GM15510 (cell line): Measurements from ENCODE around the gene NKX1-2.

ENCODE experiments used
- POLR2A ChIP-seq: IDR thresholded peaks from 3 replicates; pipeline ENCODE4 v1.6.1; 2011; ENCODE audit warnings: borderline replicate concordance; ENCODE audit not compliant: insufficient read length; ENCODE audit errors: extremely low read depth

NKX1-2 gene

DNA sequence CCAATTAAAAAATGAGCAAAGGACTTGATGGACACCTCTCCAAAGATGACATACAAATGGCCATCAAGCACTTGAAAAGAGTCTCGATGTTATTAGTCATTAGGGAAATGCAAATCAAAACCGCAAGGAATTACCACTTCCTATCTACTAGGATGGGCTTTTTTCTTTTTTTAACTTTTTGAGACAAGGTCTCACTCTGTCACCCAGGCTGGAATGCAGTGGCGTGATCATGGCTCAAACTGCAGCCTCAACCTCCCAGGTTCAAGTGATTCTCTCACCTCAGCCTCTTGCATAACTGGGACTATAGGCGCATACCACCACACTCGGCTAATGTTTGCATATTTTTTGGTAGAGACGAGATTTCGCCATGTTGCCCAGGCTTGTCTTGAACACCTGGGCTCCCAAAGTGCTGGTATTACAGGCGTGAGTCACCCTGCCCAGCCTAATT, 13.6 kb downstream of the NKX1-2 start:
- no peak for TF ChIP-seq POLR2A

DNA sequence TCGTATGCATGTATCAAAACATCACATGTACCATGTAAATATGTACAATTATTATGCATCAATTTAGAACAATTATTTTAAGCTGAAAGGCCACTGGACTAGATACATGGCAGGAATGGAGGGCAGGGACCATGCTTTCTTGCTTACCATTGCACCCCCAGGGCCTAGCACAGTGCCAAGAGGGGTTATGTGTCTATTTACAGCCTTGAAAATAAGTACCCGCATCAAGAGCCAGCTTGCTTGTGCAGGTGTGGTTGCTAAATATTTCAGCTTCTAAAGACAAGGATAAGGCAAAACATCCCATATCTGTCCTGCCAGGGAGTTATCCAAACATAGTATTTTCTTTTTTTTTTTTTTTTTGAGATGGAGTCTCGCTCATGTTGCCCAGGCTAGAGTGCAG, 16.4 kb downstream of the NKX1-2 start:
- no peak for TF ChIP-seq POLR2A

DNA sequence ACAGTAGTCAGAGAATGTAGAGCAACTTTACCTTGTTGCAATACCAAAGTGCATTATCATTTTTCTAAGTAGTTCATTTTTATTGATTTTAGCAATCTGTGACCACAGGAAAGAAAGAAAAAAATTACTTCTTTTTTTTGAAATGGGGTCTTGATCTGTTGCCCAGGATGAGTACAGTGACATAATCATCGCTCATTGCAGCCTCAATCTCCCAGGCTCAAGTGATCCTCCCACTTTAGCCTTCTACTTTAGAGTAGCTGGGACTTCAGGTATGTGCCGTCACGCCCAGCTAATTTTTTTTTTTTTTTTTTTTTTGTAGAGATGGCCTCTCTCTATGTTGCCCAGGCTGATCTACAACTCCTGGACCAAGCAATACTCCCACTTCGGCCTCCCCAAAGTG, 19.8 kb downstream of the NKX1-2 start:
- TF ChIP-seq POLR2A, result no peak

DNA sequence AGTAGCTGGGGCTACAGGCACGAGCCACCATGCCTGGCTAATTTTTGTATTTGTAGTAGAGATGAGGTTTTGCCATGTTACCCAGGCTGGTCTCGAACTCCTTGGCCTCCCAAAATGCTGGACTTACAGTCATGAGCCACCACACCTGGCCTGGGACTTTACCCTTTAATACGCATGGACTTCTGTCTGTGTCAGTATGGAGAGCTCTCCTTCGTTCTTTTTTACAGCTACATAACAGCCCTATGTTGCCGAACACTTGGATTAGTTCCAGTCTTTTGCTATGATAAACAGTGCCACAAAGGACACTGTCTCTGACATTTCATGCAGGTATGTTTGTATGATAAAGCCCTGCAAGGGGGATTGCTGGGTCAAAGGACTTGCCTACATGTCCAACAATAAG, 20.3 kb downstream of the NKX1-2 start:
- no peak for TF ChIP-seq POLR2A

DNA sequence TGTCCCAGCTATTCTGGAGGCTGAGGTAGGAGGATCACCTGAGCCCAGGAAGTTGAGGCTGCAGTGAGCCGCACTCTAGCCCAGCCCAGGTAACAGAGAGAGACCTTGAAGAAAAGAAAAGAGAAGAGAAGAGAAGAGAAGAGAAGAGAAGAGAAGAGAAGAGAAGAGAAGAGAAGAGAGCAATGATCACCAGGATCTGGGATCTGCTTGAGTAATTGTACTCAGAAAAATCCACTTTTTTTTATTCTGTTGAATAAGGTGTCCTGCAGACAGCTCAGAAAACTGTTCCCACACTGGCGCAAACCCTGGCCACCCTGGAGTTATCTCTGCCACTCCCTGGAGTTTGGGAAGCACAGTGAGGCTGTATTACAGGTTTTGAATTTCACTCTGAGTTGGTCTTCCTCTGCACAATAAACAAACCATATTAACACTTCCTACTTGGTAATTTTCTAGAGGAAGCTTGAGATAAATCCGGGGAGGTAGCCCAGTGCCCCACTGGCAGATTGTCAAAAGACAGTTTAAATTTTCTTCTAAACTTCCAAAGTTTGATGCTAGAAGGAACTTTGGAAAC, 21.5 kb downstream of the NKX1-2 start:
- no peak for TF ChIP-seq POLR2A

DNA sequence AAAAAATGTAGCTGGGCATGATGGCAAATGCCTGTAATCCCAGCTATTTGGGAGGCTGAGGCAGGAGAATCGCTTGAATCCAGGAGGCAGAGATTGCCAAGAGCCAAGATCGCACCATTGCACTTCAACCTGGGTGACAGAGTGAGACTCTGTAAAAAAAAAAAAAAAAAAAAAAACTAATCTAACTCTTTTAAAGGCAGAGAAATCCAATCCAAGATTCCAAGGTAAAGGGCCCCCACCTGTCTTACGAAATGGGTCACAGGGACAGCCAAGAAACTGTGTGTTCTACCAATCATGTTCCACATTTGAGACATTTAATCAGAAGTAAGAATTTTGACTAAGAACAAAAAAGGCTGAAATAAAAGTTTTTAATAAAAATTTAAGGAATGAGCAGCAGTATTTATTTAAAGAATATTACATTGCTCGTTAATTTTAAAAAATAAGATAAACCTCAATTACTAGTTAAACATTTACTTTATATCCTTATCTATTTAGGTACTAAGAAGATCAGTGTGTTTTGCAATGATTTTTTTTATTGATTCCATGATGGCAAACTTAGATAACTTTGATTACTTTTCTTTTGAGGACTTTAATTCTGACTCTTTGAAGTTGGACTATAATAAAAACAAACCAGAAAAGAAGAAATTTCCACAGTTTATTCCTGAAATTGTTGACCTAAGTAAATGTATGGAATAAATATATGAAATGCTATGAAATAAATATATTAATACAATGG, 24.4 kb downstream of the NKX1-2 start:
- TF ChIP-seq POLR2A, result no peak

DNA sequence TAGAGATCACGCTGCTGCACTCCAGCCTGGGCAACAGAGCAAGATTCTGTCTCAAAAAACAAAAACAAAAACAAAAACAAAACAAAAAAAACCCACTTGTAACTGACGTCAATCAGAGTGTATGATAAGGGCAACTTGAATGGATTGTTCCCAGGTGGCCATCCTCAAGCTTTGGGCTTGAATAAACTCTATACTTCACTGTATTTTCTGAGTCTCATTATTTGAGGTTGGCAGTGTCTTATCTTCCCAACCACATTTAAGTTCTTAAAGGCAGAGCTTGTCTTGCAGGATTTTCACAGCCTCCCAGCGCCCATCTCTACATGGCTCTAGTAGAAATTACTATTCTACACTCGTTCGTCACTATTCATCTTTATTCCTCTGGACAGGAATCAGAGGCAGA, 26.0 kb downstream of the NKX1-2 start:
- no peak for TF ChIP-seq POLR2A

DNA sequence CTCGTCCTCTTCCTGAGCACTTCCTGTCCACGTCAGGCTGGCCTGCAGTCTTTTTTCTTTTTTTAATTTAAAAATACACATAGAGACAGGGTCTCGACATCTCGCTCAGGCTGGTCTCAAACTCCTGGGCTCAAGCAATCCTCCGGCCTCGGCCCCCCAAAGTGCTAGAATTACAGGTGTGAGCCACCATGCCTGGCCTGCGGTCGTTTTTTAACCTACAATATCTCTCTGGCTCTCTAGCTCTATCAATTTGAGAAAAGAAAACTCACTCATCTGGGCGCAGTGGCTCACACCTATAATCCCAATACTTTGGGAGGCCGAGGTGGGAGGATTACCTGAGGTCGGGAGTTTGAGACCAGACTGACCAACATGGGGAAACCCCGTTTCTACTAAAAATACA, 27.1 kb downstream of the NKX1-2 start:
- no peak for TF ChIP-seq POLR2A

DNA sequence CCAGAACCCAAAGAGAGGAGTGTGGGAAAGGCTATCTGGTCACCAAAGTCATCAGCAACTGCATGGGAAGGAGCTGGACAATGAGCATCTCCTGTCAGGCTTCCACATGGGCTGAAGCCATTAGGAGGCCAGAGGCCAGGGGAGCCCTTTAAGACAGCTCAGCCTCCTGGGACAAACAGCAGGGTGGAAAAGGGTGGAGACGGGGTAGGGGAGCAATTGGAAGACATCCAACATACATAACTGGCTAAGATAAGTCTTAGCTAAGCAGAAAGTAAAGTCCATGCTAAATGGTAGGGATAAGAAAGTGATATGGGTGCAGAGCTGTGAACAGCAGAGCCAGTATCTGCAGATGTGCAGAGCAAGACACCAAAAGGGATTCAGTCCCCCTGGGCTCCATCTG, 29.6 kb downstream of the NKX1-2 start:
- TF ChIP-seq POLR2A, result no peak

DNA sequence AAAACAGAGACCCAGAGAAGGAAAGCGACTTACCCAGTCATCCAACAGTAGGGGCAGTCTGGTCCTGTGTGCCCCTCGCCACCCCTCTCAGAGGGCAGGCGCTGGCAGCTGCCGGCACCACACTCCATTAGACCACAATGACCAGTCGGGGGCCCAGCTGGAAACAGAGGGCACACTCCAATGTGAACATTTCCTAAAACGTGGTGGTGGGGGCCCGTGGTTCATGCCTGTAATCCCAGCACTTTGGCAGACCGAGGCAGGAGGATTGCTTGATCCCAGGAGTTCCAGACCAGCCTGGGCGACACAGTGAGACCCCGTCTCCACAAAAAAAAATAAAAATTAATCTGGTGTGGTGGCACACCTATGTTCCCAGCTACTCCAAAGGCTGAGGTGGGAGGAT, 30.2 kb downstream of the NKX1-2 start:
- TF ChIP-seq POLR2A, result no peak

DNA sequence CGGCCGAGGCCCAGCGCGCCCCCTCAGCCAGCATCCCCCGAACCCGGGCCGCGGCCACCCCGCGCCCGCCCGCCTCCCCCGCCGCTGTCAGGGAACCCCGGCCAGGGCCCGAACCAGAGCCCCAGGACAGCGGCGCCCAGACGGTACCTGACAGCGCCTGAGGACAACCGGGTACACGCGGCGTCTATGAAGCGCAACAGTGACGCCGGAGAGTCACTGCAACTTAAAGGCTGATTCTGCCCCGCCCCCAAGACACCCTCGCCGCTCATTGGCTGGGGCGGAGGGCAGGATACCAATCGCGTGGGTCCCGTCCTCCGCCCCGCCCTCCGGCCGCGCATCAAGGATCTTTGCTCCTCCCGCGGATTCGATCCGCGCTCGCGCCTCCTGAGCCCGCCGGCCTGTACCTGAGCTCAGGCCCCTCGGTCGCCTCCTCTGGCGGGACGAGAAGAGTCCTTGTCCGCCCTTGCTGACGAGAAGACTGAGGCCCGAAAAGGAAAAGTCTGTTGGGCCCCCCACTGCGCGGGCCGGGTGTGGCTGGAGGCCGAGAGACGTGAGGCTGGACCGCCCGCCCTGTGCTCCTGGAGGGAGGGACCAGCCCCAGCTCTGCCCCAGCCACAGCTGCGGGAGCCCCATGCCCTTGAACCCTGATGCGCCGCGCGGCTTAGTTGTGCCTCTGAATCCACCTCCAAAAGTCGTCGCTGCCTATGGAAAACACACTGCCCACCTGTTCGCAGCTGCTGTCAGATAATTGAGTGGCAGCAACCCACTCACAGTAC, 30.9 kb downstream of the NKX1-2 start, which contains the start of gene OAT:
Gene OAT (minus strand): TSS at position 198 of the 776 bp plus-strand sequence. CDS start 6,752 bp downstream, outside the sequence.
- peak; percentile 78 for TF ChIP-seq POLR2A

DNA sequence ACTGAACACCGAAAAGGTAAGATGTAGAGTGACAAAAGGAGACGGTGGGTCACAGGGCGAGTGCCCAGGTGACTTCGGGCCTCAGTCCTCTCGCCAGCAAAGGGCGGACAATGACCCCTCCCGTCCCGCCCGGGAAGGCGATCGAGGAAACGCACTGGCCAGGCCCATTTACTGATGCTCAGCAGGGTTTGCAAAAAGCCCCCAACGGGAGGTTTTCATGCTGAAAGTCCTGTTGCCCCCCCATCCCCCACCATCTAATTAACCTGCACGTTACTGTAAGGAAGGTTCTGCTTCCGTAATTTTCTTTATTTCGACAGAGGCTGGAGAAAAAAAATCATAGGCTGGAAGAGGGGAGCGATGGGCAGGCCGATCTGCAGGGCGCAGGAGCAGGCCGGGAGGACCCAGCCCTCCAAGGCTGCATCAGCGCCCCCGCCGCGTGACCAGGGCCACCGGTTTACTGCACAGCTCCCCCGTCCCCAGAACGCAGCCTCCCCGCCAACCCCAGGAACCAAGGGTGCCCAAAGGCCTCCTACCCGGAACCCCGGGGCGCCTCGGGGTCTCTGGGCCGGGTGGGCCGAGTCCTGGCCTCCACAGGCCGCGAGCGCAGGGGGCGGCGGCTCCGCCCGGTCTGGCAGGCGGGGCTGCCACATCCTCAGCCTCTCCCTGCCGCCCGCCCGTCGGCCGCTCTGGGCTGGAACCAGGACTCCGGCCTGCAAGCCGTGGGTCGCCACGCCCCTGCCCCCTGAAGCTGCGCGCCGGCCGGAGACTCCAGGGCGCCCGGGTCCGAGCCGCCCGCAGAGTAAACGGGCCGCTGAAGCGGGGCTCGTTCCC, 31.7 kb downstream of the NKX1-2 start:
- no peak for TF ChIP-seq POLR2A

DNA sequence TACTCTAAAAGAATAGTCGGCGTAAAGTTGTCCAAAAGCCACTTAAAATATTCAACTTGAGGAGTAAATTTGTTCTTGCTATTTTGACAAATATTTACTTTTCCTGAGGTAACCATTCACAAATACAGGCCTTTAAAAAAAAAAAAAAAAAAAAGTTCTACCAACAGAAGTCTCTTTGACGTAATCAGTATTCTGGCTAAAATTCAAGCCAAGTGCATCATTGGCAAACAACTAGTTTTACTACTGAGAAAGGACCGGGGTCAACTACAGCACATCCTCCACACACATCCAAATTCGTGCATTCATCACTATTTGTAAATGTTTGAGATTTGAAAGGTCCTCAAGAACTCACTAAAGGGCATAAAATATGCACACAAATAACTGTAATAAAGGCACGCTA, 33.1 kb downstream of the NKX1-2 start:
- TF ChIP-seq POLR2A, result no peak

DNA sequence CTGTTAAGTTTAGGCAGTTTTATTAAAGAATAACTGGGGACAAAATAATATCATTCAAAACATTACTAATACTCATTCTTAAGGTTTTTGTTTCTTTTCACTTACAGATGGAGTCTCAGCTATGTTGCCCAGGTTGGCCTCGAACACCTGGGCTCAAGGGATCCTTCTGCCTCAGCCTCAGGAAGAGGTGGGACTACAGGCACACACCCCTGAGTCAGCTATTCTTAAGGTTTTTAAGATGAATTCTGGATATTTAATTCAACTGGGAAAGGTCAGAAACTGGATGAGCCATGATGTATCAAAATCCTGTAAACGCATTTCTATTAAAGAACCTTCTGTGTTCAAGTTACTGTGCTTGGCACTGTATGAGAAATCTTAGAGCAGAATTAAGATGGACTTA, 34.6 kb downstream of the NKX1-2 start:
- no peak for TF ChIP-seq POLR2A

DNA sequence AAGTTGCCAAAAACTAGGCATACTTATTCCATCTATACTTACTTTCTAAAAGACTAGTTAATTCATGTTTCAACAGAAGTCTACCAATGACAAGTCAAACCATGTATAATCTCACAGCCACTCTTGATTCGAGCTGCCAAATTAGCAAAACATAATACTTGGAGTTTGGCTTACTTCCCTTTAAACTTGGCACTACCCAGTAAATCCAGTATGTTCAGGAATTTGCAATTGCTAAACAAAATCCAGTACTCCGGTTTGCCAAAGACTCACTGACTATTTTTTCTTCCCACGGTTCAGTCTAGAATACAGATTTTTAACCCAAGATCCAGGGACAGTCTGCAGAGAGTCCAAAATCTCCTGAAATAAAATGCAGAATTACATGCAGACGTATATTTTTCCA, 35.8 kb downstream of the NKX1-2 start:
- TF ChIP-seq POLR2A, result no peak

DNA sequence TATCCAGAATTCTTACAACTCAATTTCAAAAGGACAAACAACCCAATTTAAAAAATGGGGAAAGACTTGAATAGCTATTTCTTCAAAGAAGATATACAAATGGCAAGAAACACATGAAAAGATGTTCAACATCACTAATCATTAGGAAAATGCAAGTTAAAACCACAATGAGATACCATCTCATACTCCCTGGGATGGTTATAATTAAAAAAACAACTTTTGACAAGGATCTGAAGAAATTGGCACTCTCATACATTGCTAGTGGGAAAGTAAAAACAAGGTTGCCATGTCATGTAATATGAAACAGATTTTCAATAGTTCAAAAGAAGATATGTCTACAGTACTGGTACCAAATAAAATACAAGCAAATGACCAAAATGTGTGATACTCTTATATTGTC, 40.1 kb downstream of the NKX1-2 start:
- TF ChIP-seq POLR2A, result no peak

DNA sequence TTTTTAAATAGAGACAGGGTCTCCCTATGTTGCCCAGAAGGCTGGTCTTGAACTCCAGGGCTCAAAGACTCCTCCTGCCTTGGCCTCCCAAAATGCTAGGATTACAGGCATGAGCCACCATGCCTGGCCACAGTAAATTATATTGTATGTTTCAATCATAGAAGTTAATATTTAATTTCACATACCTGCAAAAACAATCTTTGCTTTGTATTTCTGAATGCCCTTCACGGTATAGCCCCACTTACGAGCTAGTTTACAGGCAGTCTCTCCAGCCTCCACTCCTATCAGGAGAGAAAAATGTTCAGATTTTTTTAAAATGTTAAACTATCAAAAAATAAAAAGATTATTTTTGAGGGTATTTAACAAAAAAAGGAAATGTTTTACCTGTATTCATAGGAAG, 41.5 kb downstream of the NKX1-2 start:
- no peak for TF ChIP-seq POLR2A
